ENCODE measurements around the gene DAGLA.

The DAGLA gene

DNA sequence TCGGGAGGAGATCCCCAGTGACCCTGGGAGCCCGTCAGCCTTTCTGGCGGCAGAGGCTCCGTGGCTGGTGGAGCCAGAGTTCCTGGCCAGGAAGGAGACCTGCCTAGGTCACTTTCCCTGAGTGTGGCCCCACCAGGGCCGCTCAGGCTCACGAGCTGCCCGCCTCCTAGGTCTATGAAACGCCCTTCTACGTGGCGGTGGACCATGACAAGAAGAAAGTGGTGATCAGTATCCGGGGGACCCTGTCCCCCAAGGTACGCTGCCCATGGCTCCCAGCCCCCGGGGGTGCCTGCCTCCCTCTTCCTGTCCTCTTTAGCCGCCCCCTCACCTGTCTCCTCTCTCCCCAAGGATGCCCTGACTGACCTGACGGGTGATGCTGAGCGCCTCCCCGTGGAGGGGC, 55.2 kb downstream of the DAGLA start:
- Histone ChIP-seq H3K4me2 (ENCODE audit: insufficient read depth, low read length, poor library complexity, severe bottlenecking) (no peak overlapping the region), H3K4me1 (ENCODE audit: control insufficient read depth in 2 of 2, insufficient read depth in 1 of 2, low read depth in 1 of 2, low read length in 2 of 2) (no peaks in the 10 kb centered on the region), H4K8ac (ENCODE audit: low read depth, low read length) (no peak overlapping the region), H3K9ac (ENCODE audit: low read depth, low read length, poor library complexity) (peak overlapping the region; percentile 21), H2BK15ac (ENCODE audit: low read length) (no peak overlapping the region), H4K91ac (ENCODE audit: low read depth, low read length, poor library complexity) (no peak overlapping the region), H3K27me3 (ENCODE audit: control insufficient read depth in 3 of 3, insufficient read depth in 3 of 3, low read depth in 1 of 3, low read length in 3 of 3) (no peaks in the 10 kb centered on the region), H3K9me3 (replicated peaks in 1 of 2; ENCODE audit: control insufficient read depth in 2 of 2, insufficient read depth in 1 of 2, low read depth in 1 of 2, low read length in 2 of 2) (no peaks in the 10 kb centered on the region), H2BK12ac (ENCODE audit: low read length) (no peak overlapping the region), H2BK5ac (ENCODE audit: low read length) (peak overlapping the region; percentile 39), H3K36me3 (replicated peaks in 1 of 2; ENCODE audit: control insufficient read depth in 2 of 2, insufficient read depth in 2 of 2, low read length in 2 of 2) (peaks cover 21 to 50% of the 10 kb centered on the region in 2 donors), H3K79me1 (ENCODE audit: low read depth, low read length) (peaks cover 5% of the 10 kb centered on the region), H2AK5ac (ENCODE audit: low read depth, low read length) (no peak overlapping the region), H3K27ac (replicated peaks; ENCODE audit: low read length) (no peak overlapping the region), H3K18ac (ENCODE audit: low read length) (no peak overlapping the region), H2BK120ac (ENCODE audit: low read depth, low read length) (no peak overlapping the region), H3K14ac (ENCODE audit: low read length) (no peak overlapping the region), H2AFZ (ENCODE audit: low read length) (no peak overlapping the region), H3K4me3 (ENCODE audit: low read length in 2 of 2) (no peak overlapping the region), H3K23ac (ENCODE audit: low read depth, low read length, poor library complexity) (no peak overlapping the region), H3K4ac (ENCODE audit: low read length) (no peak overlapping the region)
- WGBS, 2 donors (ENCODE audit: extremely low coverage in 2 of 2, insufficient read length in 2 of 2, insufficient replicate concordance in 1 of 2): no CpG with 5 or more reads among the region's 17 CpGs
- DNase-seq (ENCODE audit: low spot score): no peak

- Histone ChIP-seq H3K36me3 (replicated peaks in 1 of 2; ENCODE audit: control insufficient read depth in 2 of 2, insufficient read depth in 2 of 2, low read length in 2 of 2) (peaks cover 24 to 58% of the 10 kb centered on the region in 2 donors), H2BK5ac (ENCODE audit: low read length) (no peak overlapping the region), H3K4me1 (ENCODE audit: control insufficient read depth in 2 of 2, insufficient read depth in 1 of 2, low read depth in 1 of 2, low read length in 2 of 2) (no peaks in the 10 kb centered on the region), H3K79me1 (ENCODE audit: low read depth, low read length) (peaks cover 5% of the 10 kb centered on the region), H2BK12ac (ENCODE audit: low read length) (no peak overlapping the region), H4K8ac (ENCODE audit: low read depth, low read length) (no peak overlapping the region), H3K9ac (ENCODE audit: low read depth, low read length, poor library complexity) (no peak overlapping the region), H2AK5ac (ENCODE audit: low read depth, low read length) (no peak overlapping the region), H3K27me3 (ENCODE audit: control insufficient read depth in 3 of 3, insufficient read depth in 3 of 3, low read depth in 1 of 3, low read length in 3 of 3) (no peaks in the 10 kb centered on the region), H3K4ac (ENCODE audit: low read length) (no peak overlapping the region), H2BK120ac (ENCODE audit: low read depth, low read length) (no peak overlapping the region), H2AFZ (ENCODE audit: low read length) (no peak overlapping the region), H3K14ac (ENCODE audit: low read length) (no peak overlapping the region), H3K23ac (ENCODE audit: low read depth, low read length, poor library complexity) (no peak overlapping the region), H3K4me2 (ENCODE audit: insufficient read depth, low read length, poor library complexity, severe bottlenecking) (no peak overlapping the region), H3K4me3 (ENCODE audit: low read length in 2 of 2) (no peak overlapping the region), H3K9me3 (replicated peaks in 1 of 2; ENCODE audit: control insufficient read depth in 2 of 2, insufficient read depth in 1 of 2, low read depth in 1 of 2, low read length in 2 of 2) (no peaks in the 10 kb centered on the region), H2BK15ac (ENCODE audit: low read length) (no peak overlapping the region), H3K18ac (ENCODE audit: low read length) (no peak overlapping the region), H3K27ac (replicated peaks; ENCODE audit: low read length) (no peak overlapping the region), H4K91ac (ENCODE audit: low read depth, low read length, poor library complexity) (no peak overlapping the region)
- no CpG with 5 or more reads among the region's 5 CpGs for WGBS, 2 donors (ENCODE audit: extremely low coverage in 2 of 2, insufficient read length in 2 of 2, insufficient replicate concordance in 1 of 2)
- no peak for DNase-seq (ENCODE audit: low spot score)
Observed at GRCh38 chr11:61736310-61736709, 56.1 kb downstream of the DAGLA start.

DNA sequence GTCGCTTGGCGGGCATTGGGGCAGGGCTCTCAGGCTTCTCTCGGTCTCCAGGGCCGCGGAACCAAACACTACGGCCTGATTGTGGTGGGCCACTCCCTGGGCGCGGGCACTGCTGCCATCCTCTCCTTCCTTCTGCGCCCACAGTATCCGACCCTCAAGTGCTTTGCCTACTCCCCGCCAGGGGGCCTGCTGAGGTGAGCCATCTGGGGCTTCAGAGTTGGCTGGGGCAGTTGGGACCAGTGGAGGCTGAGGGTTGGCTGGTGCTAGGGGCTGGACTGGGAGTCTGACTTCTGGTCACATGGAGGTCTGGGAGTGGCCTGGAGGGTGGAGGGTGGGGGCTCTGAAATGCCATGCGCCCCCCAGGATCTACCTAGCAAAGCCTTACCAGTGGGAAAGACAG, 56.9 kb downstream of the DAGLA start:
- no peak overlapping the region for H3K4me2 ChIP-seq (ENCODE audit: insufficient read depth, low read length, poor library complexity, severe bottlenecking)
- H4K8ac ChIP-seq (ENCODE audit: low read depth, low read length): no peak overlapping the region
- H3K4me3 ChIP-seq (ENCODE audit: low read length in 2 of 2): no peak overlapping the region
- peak overlapping the region; percentile 43 for H3K23ac ChIP-seq (ENCODE audit: low read depth, low read length, poor library complexity)
- no CpG with 5 or more reads among the region's 12 CpGs for WGBS, 2 donors (ENCODE audit: extremely low coverage in 2 of 2, insufficient read length in 2 of 2, insufficient replicate concordance in 1 of 2)
- H3K14ac ChIP-seq (ENCODE audit: low read length): no peak overlapping the region
- DNase-seq (ENCODE audit: low spot score): no peak
- no peak overlapping the region for H2BK15ac ChIP-seq (ENCODE audit: low read length)
- H2AFZ ChIP-seq (ENCODE audit: low read length): no peak overlapping the region
- H2BK5ac ChIP-seq (ENCODE audit: low read length): no peak overlapping the region
- H3K79me1 ChIP-seq (ENCODE audit: low read depth, low read length): peaks cover 5% of the 10 kb centered on the region
- H3K27ac ChIP-seq (replicated peaks; ENCODE audit: low read length): no peak overlapping the region
- no peak overlapping the region for H3K4ac ChIP-seq (ENCODE audit: low read length)
- no peak overlapping the region for H3K9ac ChIP-seq (ENCODE audit: low read depth, low read length, poor library complexity)
- H2BK120ac ChIP-seq (ENCODE audit: low read depth, low read length): no peak overlapping the region
- H4K91ac ChIP-seq (ENCODE audit: low read depth, low read length, poor library complexity): no peak overlapping the region
- H2BK12ac ChIP-seq (ENCODE audit: low read length): no peak overlapping the region
- no peaks in the 10 kb centered on the region for H3K9me3 ChIP-seq (replicated peaks in 1 of 2; ENCODE audit: control insufficient read depth in 2 of 2, insufficient read depth in 1 of 2, low read depth in 1 of 2, low read length in 2 of 2)
- no peak overlapping the region for H2AK5ac ChIP-seq (ENCODE audit: low read depth, low read length)
- H3K36me3 ChIP-seq (replicated peaks in 1 of 2; ENCODE audit: control insufficient read depth in 2 of 2, insufficient read depth in 2 of 2, low read length in 2 of 2): peaks cover 24 to 63% of the 10 kb centered on the region in 2 donors
- no peaks in the 10 kb centered on the region for H3K27me3 ChIP-seq (ENCODE audit: control insufficient read depth in 3 of 3, insufficient read depth in 3 of 3, low read depth in 1 of 3, low read length in 3 of 3)
- no peak overlapping the region for H3K18ac ChIP-seq (ENCODE audit: low read length)
- H3K4me1 ChIP-seq (ENCODE audit: control insufficient read depth in 2 of 2, insufficient read depth in 1 of 2, low read depth in 1 of 2, low read length in 2 of 2): no peaks in the 10 kb centered on the region

DNA sequence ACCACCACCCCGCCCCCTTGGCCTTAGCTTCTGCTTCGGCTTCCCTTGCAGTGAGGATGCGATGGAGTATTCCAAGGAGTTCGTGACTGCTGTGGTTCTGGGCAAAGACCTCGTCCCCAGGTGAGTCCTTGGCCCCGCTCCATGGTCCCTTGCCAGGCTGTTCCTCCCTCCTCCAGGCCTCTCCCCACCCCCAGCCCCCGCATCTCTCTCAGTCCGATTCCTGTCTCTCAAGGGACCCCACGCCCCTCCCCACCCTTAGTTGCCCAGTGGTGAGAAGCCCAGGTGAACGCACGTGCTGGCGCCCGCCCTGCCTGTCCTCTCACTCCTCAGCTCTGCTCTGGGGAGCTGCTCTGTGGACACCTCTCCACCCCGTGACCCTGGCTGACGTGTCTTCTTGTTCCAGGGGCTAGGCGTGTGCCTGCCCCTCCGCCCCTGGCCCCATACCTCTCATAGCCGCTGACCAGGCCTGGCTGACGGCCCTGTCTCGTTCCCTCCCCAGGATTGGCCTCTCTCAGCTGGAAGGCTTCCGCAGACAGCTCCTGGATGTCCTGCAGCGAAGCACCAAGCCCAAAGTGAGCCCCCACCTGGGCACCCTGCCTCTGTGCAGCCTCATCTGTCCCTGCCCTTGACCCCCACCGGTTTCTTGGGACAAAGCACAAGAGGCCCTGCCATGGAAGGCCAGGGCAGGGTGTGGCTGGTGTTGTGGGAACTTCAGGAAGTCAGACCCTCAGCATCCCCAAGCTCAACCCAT, 57.6 kb downstream of the DAGLA start:
- no peak overlapping the region for H2AFZ ChIP-seq (ENCODE audit: low read length)

More for the DNA sequence above, 57.6 kb downstream of the DAGLA start:
- Histone ChIP-seq H4K8ac (ENCODE audit: low read depth, low read length) (no peak overlapping the region), H2BK5ac (ENCODE audit: low read length) (no peak overlapping the region), H2BK120ac (ENCODE audit: low read depth, low read length) (no peak overlapping the region), H2BK15ac (ENCODE audit: low read length) (no peak overlapping the region), H3K18ac (ENCODE audit: low read length) (no peak overlapping the region), H3K9me3 (replicated peaks in 1 of 2; ENCODE audit: control insufficient read depth in 2 of 2, insufficient read depth in 1 of 2, low read depth in 1 of 2, low read length in 2 of 2) (no peaks in the 10 kb centered on the region), H3K4ac (ENCODE audit: low read length) (no peak overlapping the region), H3K27ac (replicated peaks; ENCODE audit: low read length) (no peak overlapping the region), H3K14ac (ENCODE audit: low read length) (no peak overlapping the region), H3K9ac (ENCODE audit: low read depth, low read length, poor library complexity) (no peak overlapping the region), H3K23ac (ENCODE audit: low read depth, low read length, poor library complexity) (peak overlapping the region; percentile 43), H3K4me1 (ENCODE audit: control insufficient read depth in 2 of 2, insufficient read depth in 1 of 2, low read depth in 1 of 2, low read length in 2 of 2) (no peaks in the 10 kb centered on the region), H3K4me2 (ENCODE audit: insufficient read depth, low read length, poor library complexity, severe bottlenecking) (no peak overlapping the region), H3K36me3 (replicated peaks in 1 of 2; ENCODE audit: control insufficient read depth in 2 of 2, insufficient read depth in 2 of 2, low read length in 2 of 2) (peaks cover 25 to 67% of the 10 kb centered on the region in 2 donors), H2AK5ac (ENCODE audit: low read depth, low read length) (no peak overlapping the region), H3K4me3 (ENCODE audit: low read length in 2 of 2) (no peak overlapping the region), H2BK12ac (ENCODE audit: low read length) (no peak overlapping the region), H3K27me3 (ENCODE audit: control insufficient read depth in 3 of 3, insufficient read depth in 3 of 3, low read depth in 1 of 3, low read length in 3 of 3) (no peaks in the 10 kb centered on the region), H3K79me1 (ENCODE audit: low read depth, low read length) (peaks cover 5% of the 10 kb centered on the region), H4K91ac (ENCODE audit: low read depth, low read length, poor library complexity) (no peak overlapping the region)
- no CpG with 5 or more reads among the region's 23 CpGs for WGBS, 2 donors (ENCODE audit: extremely low coverage in 2 of 2, insufficient read length in 2 of 2, insufficient replicate concordance in 1 of 2)
- DNase-seq (ENCODE audit: low spot score): no peak

All from neuronal stem cell (in vitro differentiated cells).